Ishikawa (cell line): ENCODE results near the gene DMRT3.

Experiments used
- CEBPB ChIP-seq: IDR thresholded peaks from 2 replicates; pipeline ENCODE4 v1.6.1; 2012
- CREB1 ChIP-seq: IDR thresholded peaks from 2 replicates; pipeline ENCODE4 v1.6.1; 2012; ENCODE audit warnings: low read depth
- EGR1 ChIP-seq: IDR thresholded peaks from 2 replicates; pipeline ENCODE4 v1.6.1; 2012
- EP300 ChIP-seq: IDR thresholded peaks from 2 replicates; pipeline ENCODE4 v1.6.1; 2012; ENCODE audit warnings: borderline replicate concordance
- FOXM1 ChIP-seq: IDR thresholded peaks from 2 replicates; pipeline ENCODE4 v1.6.1; 2012; ENCODE audit warnings: low read depth, borderline replicate concordance
- NFIC ChIP-seq: IDR thresholded peaks from 2 replicates; pipeline ENCODE4 v1.6.1; 2012
- RAD21 ChIP-seq: IDR thresholded peaks from 2 replicates; pipeline ENCODE4 v1.6.1; 2012; ENCODE audit warnings: low read depth
- TAF1 ChIP-seq: IDR thresholded peaks from 2 replicates; pipeline ENCODE4 v1.6.1; 2012; ENCODE audit warnings: low read depth, mild to moderate bottlenecking
- TCF12 ChIP-seq: IDR thresholded peaks from 2 replicates; pipeline ENCODE4 v1.6.1; 2012; ENCODE audit warnings: low read depth
- TEAD4 ChIP-seq: IDR thresholded peaks from 2 replicates; pipeline ENCODE4 v1.6.1; 2012
- YY1 ChIP-seq: IDR thresholded peaks from 2 replicates; pipeline ENCODE4 v1.6.1; 2012; ENCODE audit warnings: low read depth
- ZBTB7A ChIP-seq: IDR thresholded peaks from 2 replicates; pipeline ENCODE4 v1.6.1; 2012; ENCODE audit warnings: low read depth
- TF ChIP-seq, protein P1 (sequence below): IDR thresholded peaks from 2 replicates; pipeline ENCODE4 v1.6.1; 2012
- TF ChIP-seq, protein P2 (sequence below): IDR thresholded peaks from 2 replicates; pipeline ENCODE4 v1.6.1; 2012; ENCODE audit warnings: low read depth, mild to moderate bottlenecking
- TF ChIP-seq, protein P3 (sequence below): IDR thresholded peaks from 2 replicates; pipeline ENCODE4 v1.6.1; 2012

The DMRT3 gene

DNA sequence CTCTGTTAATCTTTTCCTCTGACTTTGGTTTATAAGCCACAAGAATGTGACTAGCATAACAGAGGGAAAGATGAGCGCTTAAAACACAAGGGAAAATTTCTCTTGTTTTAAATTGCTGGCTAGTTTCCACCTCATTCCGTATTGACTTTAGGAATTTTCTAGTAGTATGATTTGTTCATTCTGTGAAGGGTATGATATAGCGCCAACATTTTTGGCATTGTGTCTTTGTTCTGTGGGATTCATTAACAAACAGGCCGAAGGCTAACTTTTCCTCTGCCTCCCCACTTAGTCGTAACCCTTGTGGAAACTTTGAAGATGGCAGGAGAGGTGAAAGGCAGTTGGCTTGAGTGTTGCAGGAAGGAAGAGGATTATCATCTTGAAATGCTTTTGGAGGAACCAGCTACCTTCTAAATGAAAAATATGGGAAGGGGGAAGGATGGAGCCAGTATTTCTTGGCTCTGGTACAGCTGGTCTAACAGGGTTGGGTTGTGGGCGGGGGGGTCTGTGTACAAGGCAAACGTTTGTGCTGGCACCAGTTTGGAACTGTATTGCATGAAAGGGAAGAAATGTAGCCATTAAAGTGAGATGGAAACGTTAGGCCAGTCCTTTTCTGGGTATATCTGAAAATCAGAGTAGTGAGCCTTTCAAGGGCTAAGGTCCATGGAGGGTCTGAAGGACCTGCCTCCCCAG, 52.2 kb downstream of the DMRT3 start:
- TF ChIP-seq YY1 (no peak), RAD21 (no peak), NFIC (no peak), CEBPB (no peak), TEAD4 (no peak), EGR1 (no peak), TAF1 (no peak), EP300 (no peak), ZBTB7A (no peak), FOXM1 (no peak), CREB1 (no peak)

DNA sequence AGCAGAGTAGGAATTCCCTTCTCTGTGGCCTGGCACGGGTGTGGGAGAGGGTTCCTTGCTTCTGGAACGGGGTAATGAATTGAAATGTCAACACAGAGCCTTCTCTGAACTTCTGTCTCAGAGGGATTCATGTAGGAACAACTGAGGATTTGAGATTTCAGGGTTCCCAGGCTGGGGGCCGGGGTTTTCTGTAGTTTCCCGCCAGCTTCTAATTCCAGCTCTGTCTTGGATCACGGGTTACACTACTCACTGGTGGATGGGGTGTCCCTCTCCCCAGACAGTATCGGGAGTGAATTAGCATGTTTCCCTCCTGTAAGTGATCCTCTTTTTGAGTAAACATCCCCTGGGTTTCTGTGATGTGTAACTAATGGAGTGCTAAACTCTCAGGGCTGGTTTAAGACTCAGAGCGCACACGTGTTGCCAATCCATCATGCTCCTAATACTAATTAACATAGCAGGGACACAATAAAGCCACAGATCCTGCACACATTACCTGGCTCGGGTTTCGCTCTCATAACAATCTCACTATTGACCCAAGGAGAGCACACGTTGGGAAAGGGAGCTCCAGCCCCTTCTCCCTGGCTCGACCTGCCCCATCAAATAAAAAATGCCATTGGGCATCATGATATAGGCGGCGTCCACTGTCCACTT, 55.6 kb downstream of the DMRT3 start:
- TF ChIP-seq EP300 (no peak), TCF12 (no peak), ZBTB7A (no peak), RAD21 (no peak), CEBPB (no peak)
- TF ChIP-seq, protein P1, sequence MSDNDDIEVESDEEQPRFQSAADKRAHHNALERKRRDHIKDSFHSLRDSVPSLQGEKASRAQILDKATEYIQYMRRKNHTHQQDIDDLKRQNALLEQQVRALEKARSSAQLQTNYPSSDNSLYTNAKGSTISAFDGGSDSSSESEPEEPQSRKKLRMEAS, result no peak
- TF ChIP-seq, protein P2, sequence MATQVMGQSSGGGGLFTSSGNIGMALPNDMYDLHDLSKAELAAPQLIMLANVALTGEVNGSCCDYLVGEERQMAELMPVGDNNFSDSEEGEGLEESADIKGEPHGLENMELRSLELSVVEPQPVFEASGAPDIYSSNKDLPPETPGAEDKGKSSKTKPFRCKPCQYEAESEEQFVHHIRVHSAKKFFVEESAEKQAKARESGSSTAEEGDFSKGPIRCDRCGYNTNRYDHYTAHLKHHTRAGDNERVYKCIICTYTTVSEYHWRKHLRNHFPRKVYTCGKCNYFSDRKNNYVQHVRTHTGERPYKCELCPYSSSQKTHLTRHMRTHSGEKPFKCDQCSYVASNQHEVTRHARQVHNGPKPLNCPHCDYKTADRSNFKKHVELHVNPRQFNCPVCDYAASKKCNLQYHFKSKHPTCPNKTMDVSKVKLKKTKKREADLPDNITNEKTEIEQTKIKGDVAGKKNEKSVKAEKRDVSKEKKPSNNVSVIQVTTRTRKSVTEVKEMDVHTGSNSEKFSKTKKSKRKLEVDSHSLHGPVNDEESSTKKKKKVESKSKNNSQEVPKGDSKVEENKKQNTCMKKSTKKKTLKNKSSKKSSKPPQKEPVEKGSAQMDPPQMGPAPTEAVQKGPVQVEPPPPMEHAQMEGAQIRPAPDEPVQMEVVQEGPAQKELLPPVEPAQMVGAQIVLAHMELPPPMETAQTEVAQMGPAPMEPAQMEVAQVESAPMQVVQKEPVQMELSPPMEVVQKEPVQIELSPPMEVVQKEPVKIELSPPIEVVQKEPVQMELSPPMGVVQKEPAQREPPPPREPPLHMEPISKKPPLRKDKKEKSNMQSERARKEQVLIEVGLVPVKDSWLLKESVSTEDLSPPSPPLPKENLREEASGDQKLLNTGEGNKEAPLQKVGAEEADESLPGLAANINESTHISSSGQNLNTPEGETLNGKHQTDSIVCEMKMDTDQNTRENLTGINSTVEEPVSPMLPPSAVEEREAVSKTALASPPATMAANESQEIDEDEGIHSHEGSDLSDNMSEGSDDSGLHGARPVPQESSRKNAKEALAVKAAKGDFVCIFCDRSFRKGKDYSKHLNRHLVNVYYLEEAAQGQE, result no peak

DNA sequence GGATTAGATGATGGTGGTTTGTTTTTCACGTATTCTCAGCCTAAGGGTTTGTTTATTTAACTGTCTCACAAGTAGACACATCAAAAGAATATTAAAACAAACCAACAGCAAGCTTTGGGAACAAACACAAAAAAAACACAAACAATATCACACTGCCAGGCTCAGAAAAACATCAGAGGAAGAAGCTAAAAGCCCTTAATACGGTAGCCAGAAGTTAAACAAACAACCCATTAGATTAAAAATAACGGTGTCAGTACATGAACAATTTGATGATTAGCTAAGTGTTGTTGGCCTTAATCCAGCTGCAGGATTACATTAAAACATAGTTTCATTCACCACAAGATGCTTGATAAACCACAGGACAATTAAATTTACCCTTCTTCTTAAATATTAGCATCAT, 57.8 kb downstream of the DMRT3 start:
- TF ChIP-seq TCF12 (no peak), YY1 (no peak), CEBPB (no peak), ZBTB7A (no peak), NFIC (no peak), EGR1 (no peak), EP300 (no peak), TAF1 (no peak), CREB1 (no peak), FOXM1 (no peak), TEAD4 (no peak), RAD21 (no peak)
- TF ChIP-seq, protein P2, result no peak
- TF ChIP-seq, protein P3, sequence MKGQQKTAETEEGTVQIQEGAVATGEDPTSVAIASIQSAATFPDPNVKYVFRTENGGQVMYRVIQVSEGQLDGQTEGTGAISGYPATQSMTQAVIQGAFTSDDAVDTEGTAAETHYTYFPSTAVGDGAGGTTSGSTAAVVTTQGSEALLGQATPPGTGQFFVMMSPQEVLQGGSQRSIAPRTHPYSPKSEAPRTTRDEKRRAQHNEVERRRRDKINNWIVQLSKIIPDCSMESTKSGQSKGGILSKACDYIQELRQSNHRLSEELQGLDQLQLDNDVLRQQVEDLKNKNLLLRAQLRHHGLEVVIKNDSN, result no peak
- TF ChIP-seq, protein P1, result no peak

DNA sequence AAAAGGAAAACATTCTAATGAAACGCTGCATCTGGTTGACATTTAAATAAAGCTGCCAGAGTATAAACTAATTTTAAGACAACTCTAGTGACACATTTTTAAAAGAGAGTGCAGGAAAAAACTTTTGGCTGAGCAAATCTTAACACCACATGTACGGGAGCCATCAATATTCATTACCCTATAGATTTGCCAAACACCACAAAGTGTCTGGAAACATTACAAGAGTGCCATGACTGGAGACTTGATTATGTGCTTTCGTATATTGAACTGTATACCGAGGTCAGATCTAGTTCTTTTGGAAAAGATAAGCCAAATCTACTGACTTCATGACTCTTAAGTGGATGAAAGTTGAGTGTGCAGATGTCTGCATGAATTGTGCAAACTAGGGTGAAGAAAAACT, 63.1 kb downstream of the DMRT3 start:
- TF ChIP-seq, protein P1, result no peak
- no peak for TF ChIP-seq TAF1
